ENCODE data around the gene CACNA1G.

The CACNA1G gene

GRCh38 chr17:50560185-50560824 is at the start of gene CACNA1G:
Gene CACNA1G (plus strand): TSS chr17:50560715. CDS start chr17:50561460, 745 bp downstream.
- no peak for DNase-seq (ENCODE audit: low read depth)
- H3K4me3 ChIP-seq (ENCODE audit: control insufficient read depth, low read depth, low read length): peak within 1 kb of the TSS; percentile 40

GRCh38 chr17:50511058-50511457 is 49.5 kb upstream of the CACNA1G start:
- DNase-seq (ENCODE audit: low read depth): no peak

More at GRCh38 chr17:50560185-50560824, at the start of gene CACNA1G:
- TF ChIP-seq CTCF (IDR thresholded peaks at IDR 0.05; ENCODE audit: control insufficient read depth, insufficient read depth, low read depth, low read length, missing control alignments): no peak

GRCh38 chr17:50513495-50513894 is 47.0 kb upstream of the CACNA1G start:
- DNase-seq (ENCODE audit: low read depth): no peak
- no peak for TF ChIP-seq CTCF (IDR thresholded peaks at IDR 0.05; ENCODE audit: control insufficient read depth, insufficient read depth, low read depth, low read length, missing control alignments)
- no peak overlapping the region for H3K4me3 ChIP-seq (ENCODE audit: control insufficient read depth, low read depth, low read length)

More at GRCh38 chr17:50511058-50511457, 49.5 kb upstream of the CACNA1G start:
- no peak overlapping the region for H3K4me3 ChIP-seq (ENCODE audit: control insufficient read depth, low read depth, low read length)
- no peak for TF ChIP-seq CTCF (IDR thresholded peaks at IDR 0.05; ENCODE audit: control insufficient read depth, insufficient read depth, low read depth, low read length, missing control alignments)

GRCh38 chr17:50514388-50514787 is 46.1 kb upstream of the CACNA1G start:
- no peak for TF ChIP-seq CTCF (IDR thresholded peaks at IDR 0.05; ENCODE audit: control insufficient read depth, insufficient read depth, low read depth, low read length, missing control alignments)
- no peak overlapping the region for H3K4me3 ChIP-seq (ENCODE audit: control insufficient read depth, low read depth, low read length)

GRCh38 chr17:50514936-50515702 is 45.4 kb upstream of the CACNA1G start:
- DNase-seq (ENCODE audit: low read depth): no peak
- H3K4me3 ChIP-seq (ENCODE audit: control insufficient read depth, low read depth, low read length): no peak overlapping the region
- no peak for TF ChIP-seq CTCF (IDR thresholded peaks at IDR 0.05; ENCODE audit: control insufficient read depth, insufficient read depth, low read depth, low read length, missing control alignments)

More at GRCh38 chr17:50514388-50514787, 46.1 kb upstream of the CACNA1G start:
- DNase-seq (ENCODE audit: low read depth): no peak

GRCh38 chr17:50517011-50517410 is 43.5 kb upstream of the CACNA1G start:
- no peak for TF ChIP-seq CTCF (IDR thresholded peaks at IDR 0.05; ENCODE audit: control insufficient read depth, insufficient read depth, low read depth, low read length, missing control alignments)
- DNase-seq (ENCODE audit: low read depth): no peak

More at GRCh38 chr17:50517011-50517410, 43.5 kb upstream of the CACNA1G start:
- no peak overlapping the region for H3K4me3 ChIP-seq (ENCODE audit: control insufficient read depth, low read depth, low read length)
